Neural progenitor cell (in vitro differentiated cells): ENCODE data around the gene MYH6. TPM values are rescaled to one million over a fixed set of nuclear protein-coding genes. Genes with fewer than 3 reads are reported as not detected.

Experiments
- DNase-seq: peaks from one replicate; pipeline ENCODE4 v3.0.0-alpha.2; 2016; ENCODE audit warnings: low spot score
- H2AFZ ChIP-seq: fragments of 200-600 bp; sonication (generic); replicated peaks from 2 replicates; pipeline ENCODE4 v1.6.1; 2016; ENCODE audit warnings: antibody characterized with exemption
- H3F3A ChIP-seq: fragments of 200-600 bp; sonication (generic); 2 replicates; pipeline ENCODE4 v1.6.1; 2016; ENCODE audit warnings: antibody characterized with exemption, low read depth
- H3K27ac ChIP-seq: fragments of 200-600 bp; sonication (generic); 2 replicates; pipeline ENCODE4 v1.5.1; 2016; ENCODE audit warnings: mild to moderate bottlenecking
- H3K27me3 ChIP-seq: fragments of 200-600 bp; sonication (generic); 2 replicates; pipeline ENCODE4 v1.6.1; 2016; ENCODE audit warnings: mild to moderate bottlenecking, moderate library complexity
- H3K36me3 ChIP-seq: fragments of 200-600 bp; sonication (generic); 2 replicates; pipeline ENCODE4 v1.5.1; 2016
- H3K4me1 ChIP-seq: fragments of 200-600 bp; sonication (generic); 2 replicates; pipeline ENCODE4 v1.6.1; 2016; ENCODE audit warnings: mixed run types
- H3K4me2 ChIP-seq: fragments of 200-600 bp; sonication (generic); 2 replicates; pipeline ENCODE4 v1.6.1; 2016
- H3K4me3 ChIP-seq: fragments of 200-600 bp; sonication (generic); 2 replicates; pipeline ENCODE4 v1.5.1; 2016
- H3K79me2 ChIP-seq: fragments of 200-600 bp; sonication (generic); 2 replicates; pipeline ENCODE4 v1.6.1; 2016; ENCODE audit warnings: low read depth
- H3K9ac ChIP-seq: fragments of 200-600 bp; sonication (generic); 2 replicates; pipeline ENCODE4 v1.6.1; 2016
- H3K9me3 ChIP-seq: fragments of 200-600 bp; sonication (generic); 2 replicates; pipeline ENCODE4 v1.5.1; 2016; ENCODE audit warnings: low read depth
- H4K20me1 ChIP-seq: fragments of 200-600 bp; sonication (generic); 2 replicates; pipeline ENCODE4 v1.6.1; 2016; ENCODE audit warnings: low read depth
- H3K27ac Mint-ChIP-seq: 3 replicates; pipeline ENCODE4 v1.8.0; 2021; ENCODE audit warnings: mixed read lengths
- H3K27me3 Mint-ChIP-seq: 2 replicates; pipeline ENCODE4 v1.8.0; 2022; ENCODE audit warnings: low read depth, mild to moderate bottlenecking, inconsistent platforms, moderate library complexity, mixed read lengths; ENCODE audit not compliant: insufficient read depth
- H3K36me3 Mint-ChIP-seq: 3 replicates; pipeline ENCODE4 v1.8.0; 2021; ENCODE audit warnings: mixed read lengths
- H3K4me1 Mint-ChIP-seq: 3 replicates; pipeline ENCODE4 v1.8.0; 2021; ENCODE audit warnings: mixed read lengths
- H3K4me3 Mint-ChIP-seq: 3 replicates; pipeline ENCODE4 v1.8.0; 2021; ENCODE audit warnings: mild to moderate bottlenecking, moderate library complexity, mixed read lengths
- H3K9me3 Mint-ChIP-seq: 3 replicates; pipeline ENCODE4 v1.8.0; 2020; ENCODE audit warnings: mixed read lengths
- CTCF ChIP-seq: fragments of 200-600 bp; sonication (generic); IDR thresholded peaks from 2 replicates; pipeline ENCODE4 v1.5.1; 2017; ENCODE audit warnings: antibody characterized with exemption, mild to moderate bottlenecking
- EZH2 ChIP-seq: fragments of 200-600 bp; sonication (generic); IDR thresholded peaks from 2 replicates; pipeline ENCODE4 v1.6.1; 2017; ENCODE audit warnings: antibody characterized with exemption, mild to moderate bottlenecking, moderate library complexity
- EZH2phosphoT487 ChIP-seq: fragments of 200-600 bp; sonication (generic); IDR thresholded peaks from 2 replicates; pipeline ENCODE4 v1.6.1; 2017; ENCODE audit warnings: antibody characterized with exemption
- total RNA-seq: library from RNA; depleted of rRNA; stranded (reverse); fragments of >200 nt; gene quantifications from 2 replicates; pipeline ENCODE4 v1.2.3, GENCODE V29; 2015; ENCODE audit warnings: low replicate concordance

Gene MYH6
- total RNA-seq, 1 donor from 2014 or later: not detected

GRCh38 chr14:23358042-23358441 is 50.0 kb downstream of the MYH6 start:
- Histone ChIP-seq H3K4me1 (peaks cover 12% of the 10 kb centered on the region), H3K36me3 (peaks cover under 1% of the 10 kb centered on the region), H3K4me3 (no peak overlapping the region), H3K9me3 (no peaks in the 10 kb centered on the region), H3K4me2 (no peak overlapping the region), H3K27me3 (no peaks in the 10 kb centered on the region), H3K27ac (no peak overlapping the region), H3K79me2 (peaks cover 22% of the 10 kb centered on the region), H4K20me1 (peaks cover 59% of the 10 kb centered on the region), H2AFZ (no peak overlapping the region), H3K9ac (no peak overlapping the region), H3F3A (peaks cover 79% of the 10 kb centered on the region)
- no peak overlapping the region for H3K4me3 Mint-ChIP-seq
- H3K27me3 Mint-ChIP-seq: peaks cover 13% of the 10 kb centered on the region
- peaks cover 28% of the 10 kb centered on the region for H3K4me1 Mint-ChIP-seq
- TF ChIP-seq EZH2phosphoT487: no peak
- no peak for TF ChIP-seq EZH2
- no peak for TF ChIP-seq CTCF
- DNase-seq: no peak
- no peaks in the 10 kb centered on the region for H3K9me3 Mint-ChIP-seq
- no peak overlapping the region for H3K27ac Mint-ChIP-seq
- peaks cover 28% of the 10 kb centered on the region for H3K36me3 Mint-ChIP-seq

GRCh38 chr14:23357261-23357660 is 50.8 kb downstream of the MYH6 start:
- Histone ChIP-seq H3K4me1 (peaks cover 5% of the 10 kb centered on the region), H4K20me1 (peaks cover 53% of the 10 kb centered on the region), H3K4me2 (no peak overlapping the region), H3K4me3 (no peak overlapping the region), H3K9me3 (no peaks in the 10 kb centered on the region), H3K27me3 (no peaks in the 10 kb centered on the region), H3K27ac (peak overlapping the region; percentile 17), H3K36me3 (no peaks in the 10 kb centered on the region), H2AFZ (no peak overlapping the region), H3K79me2 (peaks cover 16% of the 10 kb centered on the region), H3F3A (peaks cover 81% of the 10 kb centered on the region), H3K9ac (no peak overlapping the region)
- Mint-ChIP-seq H3K4me1 (peaks cover 29% of the 10 kb centered on the region), H3K27me3 (peaks cover 15% of the 10 kb centered on the region), H3K36me3 (peaks cover 26% of the 10 kb centered on the region), H3K27ac (no peak overlapping the region), H3K9me3 (no peaks in the 10 kb centered on the region), H3K4me3 (no peak overlapping the region)
- TF ChIP-seq EZH2 (no peak), EZH2phosphoT487 (no peak), CTCF (no peak)
- DNase-seq: no peak

- no peaks in the 10 kb centered on the region for H3K36me3 ChIP-seq
- Mint-ChIP-seq H3K9me3 (no peaks in the 10 kb centered on the region), H3K4me1 (peaks cover 23% of the 10 kb centered on the region), H3K27ac (no peak overlapping the region), H3K4me3 (no peak overlapping the region), H3K27me3 (peaks cover 15% of the 10 kb centered on the region), H3K36me3 (peaks cover 23% of the 10 kb centered on the region)
- H3K4me3 ChIP-seq: no peak overlapping the region
- H3K27ac ChIP-seq: peak overlapping the region; percentile 17
- no peak for TF ChIP-seq EZH2phosphoT487
- TF ChIP-seq CTCF: no peak
- no peak for TF ChIP-seq EZH2
- peaks cover 79% of the 10 kb centered on the region for H3F3A ChIP-seq
- H3K27me3 ChIP-seq: peaks cover 2% of the 10 kb centered on the region
- H3K9me3 ChIP-seq: no peaks in the 10 kb centered on the region
- H3K79me2 ChIP-seq: peaks cover 12% of the 10 kb centered on the region
- peaks cover 50% of the 10 kb centered on the region for H4K20me1 ChIP-seq
- DNase-seq: no peak
- H3K9ac ChIP-seq: no peak overlapping the region
- no peak overlapping the region for H3K4me2 ChIP-seq
- peaks cover 3% of the 10 kb centered on the region for H3K4me1 ChIP-seq
- H2AFZ ChIP-seq: no peak overlapping the region
These were observed 51.4 kb downstream of the MYH6 start for GRCh38 chr14:23356662-23357061.
